Measurements from ENCODE around the gene FXYD1. TPM values are rescaled to one million over a fixed set of nuclear protein-coding genes. Genes with fewer than 3 reads are reported as not detected.

Gene FXYD1
- total RNA-seq = not detected

GRCh38 chr19:35138305-35138892 lies at the start of gene FXYD1:
FXYD1 (plus strand) TSS chr19:35138824; CDS start chr19:35140080, 1,256 bp downstream.

GRCh38 chr19:35115177-35115951 lies 23.3 kb upstream of the FXYD1 start, which contains the start of gene FXYD3:
FXYD3 (plus strand) TSS chr19:35115823; CDS start chr19:35119377, 3,554 bp downstream.

GRCh38 chr19:35134601-35135242 lies 3.9 kb upstream of the FXYD1 start, which contains the start of gene LGI4:
LGI4 (minus strand) TSS chr19:35135059; CDS start chr19:35134680, 379 bp downstream.

GRCh38 chr19:35143231-35143715 lies 4.6 kb downstream of the FXYD1 start, which contains the start of gene FXYD7:
FXYD7 (plus strand) TSS chr19:35143255; CDS start chr19:35143334, 79 bp downstream.

GRCh38 chr19:35154525-35155406 lies 16.1 kb downstream of the FXYD1 start, which contains the start of gene FXYD5:
FXYD5 (plus strand) TSS chr19:35154735; CDS start chr19:35155551, 816 bp downstream.

Small RNAs within 50 kb of the gene (small RNA-seq; reads per million reads assigned to genes)
- not detected for gene AC020907.2 (ENCODE audit: low replicate concordance)

Other genes with a start within 250 kb of the FXYD1 start
- gene ZNF30, start 211.9 kb upstream of the FXYD1 start, total RNA-seq = 9.7 TPM
- 29.1 TPM for gene ZNF792, start 174.6 kb upstream of the FXYD1 start, total RNA-seq
- 80.8 TPM for gene GRAMD1A, start 138.5 kb upstream of the FXYD1 start, total RNA-seq
- gene SCN1B, start 108.4 kb upstream of the FXYD1 start, total RNA-seq = 1.6 TPM
- gene HPN, start 97.1 kb upstream of the FXYD1 start, total RNA-seq = not detected
- not detected for gene FXYD3, start 23.0 kb upstream of the FXYD1 start, total RNA-seq
- gene LGI4, start 3.8 kb upstream of the FXYD1 start, total RNA-seq = 11.3 TPM
- 26.6 TPM for gene FXYD7, start 4.4 kb downstream of the FXYD1 start, total RNA-seq
- gene FXYD5, start 15.9 kb downstream of the FXYD1 start, total RNA-seq = not detected
- not detected for gene FAM187B, start 89.9 kb downstream of the FXYD1 start, total RNA-seq
- 3.1 TPM for gene LSR, start 110.2 kb downstream of the FXYD1 start, total RNA-seq
- gene USF2, start 130.1 kb downstream of the FXYD1 start, total RNA-seq = 61.0 TPM
- not detected for gene HAMP, start 143.7 kb downstream of the FXYD1 start, total RNA-seq
- 0.31 TPM for gene MAG, start 153.3 kb downstream of the FXYD1 start, total RNA-seq
- gene CD22, start 190.4 kb downstream of the FXYD1 start, total RNA-seq = not detected
- not detected for gene FFAR1, start 209.1 kb downstream of the FXYD1 start, total RNA-seq
- gene FFAR3, start 219.6 kb downstream of the FXYD1 start, total RNA-seq = not detected
- gene GPR42, start 232.2 kb downstream of the FXYD1 start, total RNA-seq = not detected